Transverse colon (tissue), 4 donors: ENCODE results near the gene ACHE.

Source experiments
- POLR2A ChIP-seq: fragments of 450-650 bp; IDR thresholded peaks from one replicate; pipeline ENCODE4 v1.6.1; 2016; ENCODE audit warnings: antibody characterized with exemption, mild to moderate bottlenecking, moderate library complexity
- POLR2AphosphoS5 ChIP-seq, 3 donors: sonication (generic); formaldehyde crosslinking; IDR thresholded peaks; one replicate each; pipeline ENCODE4 v1.6.1; 2016; ENCODE audit warnings: antibody characterized with exemption in 3 of 3
- TF ChIP-seq, protein P1 (sequence below), 5 experiments: fragments of 200-600 bp in 3 of 5; fragments of 450-650 bp in 2 of 5; sonication (generic) in 3 of 5; IDR thresholded peaks; 1 replicate in 2 of 5; 2 replicates in 3 of 5; pipeline ENCODE4 v1.5.1; 2016 to 2017; ENCODE audit warnings: antibody characterized with exemption in 5 of 5, inconsistent platforms in 3 of 5, mild to moderate bottlenecking in 2 of 5, moderate library complexity in 1 of 5

GRCh38 chr7:100875356-100875751 lies 20.3 kb downstream of the ACHE start:
- TF ChIP-seq, protein P1, sequence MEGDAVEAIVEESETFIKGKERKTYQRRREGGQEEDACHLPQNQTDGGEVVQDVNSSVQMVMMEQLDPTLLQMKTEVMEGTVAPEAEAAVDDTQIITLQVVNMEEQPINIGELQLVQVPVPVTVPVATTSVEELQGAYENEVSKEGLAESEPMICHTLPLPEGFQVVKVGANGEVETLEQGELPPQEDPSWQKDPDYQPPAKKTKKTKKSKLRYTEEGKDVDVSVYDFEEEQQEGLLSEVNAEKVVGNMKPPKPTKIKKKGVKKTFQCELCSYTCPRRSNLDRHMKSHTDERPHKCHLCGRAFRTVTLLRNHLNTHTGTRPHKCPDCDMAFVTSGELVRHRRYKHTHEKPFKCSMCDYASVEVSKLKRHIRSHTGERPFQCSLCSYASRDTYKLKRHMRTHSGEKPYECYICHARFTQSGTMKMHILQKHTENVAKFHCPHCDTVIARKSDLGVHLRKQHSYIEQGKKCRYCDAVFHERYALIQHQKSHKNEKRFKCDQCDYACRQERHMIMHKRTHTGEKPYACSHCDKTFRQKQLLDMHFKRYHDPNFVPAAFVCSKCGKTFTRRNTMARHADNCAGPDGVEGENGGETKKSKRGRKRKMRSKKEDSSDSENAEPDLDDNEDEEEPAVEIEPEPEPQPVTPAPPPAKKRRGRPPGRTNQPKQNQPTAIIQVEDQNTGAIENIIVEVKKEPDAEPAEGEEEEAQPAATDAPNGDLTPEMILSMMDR (IDR thresholded peaks at IDR 0.05), result no peak
- TF ChIP-seq POLR2A (no peak), POLR2AphosphoS5 (IDR thresholded peaks at IDR 0.05) (no peak)
